Measurements from ENCODE around the gene DNAAF5. TPM values are rescaled to one million over a fixed set of nuclear protein-coding genes. Genes with fewer than 3 reads are reported as not detected.
"Not testable (repeated sequence)": the region's sequence is repeated elsewhere in the genome, so short reads cannot be mapped to it uniquely, and the experiment has no call there.

DNAAF5 gene
- polyA plus RNA-seq, 3 donors from 2014 or later = 0.45 to 1.4 (median 1.3) TPM

DNA sequence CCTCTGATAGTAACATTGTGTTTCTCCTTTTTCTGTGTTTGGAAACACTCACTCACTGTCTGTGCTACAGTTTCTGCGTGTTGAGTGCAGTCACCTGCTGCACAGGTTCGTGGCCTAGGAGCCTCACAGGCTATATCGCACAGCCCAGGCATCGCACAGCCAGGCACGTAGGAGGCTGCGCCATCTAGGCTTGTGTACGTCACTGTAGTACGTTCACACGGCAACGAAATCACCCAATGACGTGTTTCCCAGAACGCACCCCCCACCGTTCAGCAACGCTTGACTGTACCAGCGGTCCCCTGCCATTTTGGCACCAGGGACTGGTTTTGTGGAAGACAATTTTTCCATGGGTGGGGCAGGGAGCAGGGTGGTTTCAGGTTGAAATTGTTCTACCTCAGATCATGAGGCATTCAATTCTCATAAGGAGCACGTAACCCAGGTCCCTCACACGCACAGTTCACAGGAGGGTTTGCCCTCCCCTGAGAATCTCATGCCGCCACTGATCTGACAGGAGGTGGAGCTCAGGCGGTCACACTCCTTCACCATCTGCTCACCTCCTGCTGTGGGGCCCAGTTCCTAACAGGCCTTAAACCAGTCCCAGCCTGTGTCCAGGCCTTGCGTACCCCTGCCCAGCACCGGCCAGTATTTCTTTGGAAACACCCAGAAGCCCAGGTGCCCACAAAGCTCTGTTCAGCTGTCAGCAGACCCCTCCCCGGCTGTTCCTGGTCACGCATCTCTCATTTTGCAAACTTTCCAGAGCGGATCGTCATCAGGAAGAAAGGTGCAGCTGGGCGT, 23.8 kb downstream of the DNAAF5 start:
- peaks cover 0 to 2% (median 0%) of the 10 kb centered on the region in 3 donors for H3K27me3 Mint-ChIP-seq (ENCODE audit: low read depth in 3 of 3)
- no peak overlapping the region for H3K27ac Mint-ChIP-seq
- no peaks in the 10 kb centered on the region for H3K9me3 Mint-ChIP-seq
- no peak overlapping the region for H3K4me3 Mint-ChIP-seq
- peaks cover 0 to 1% of the 10 kb centered on the region in 2 donors for H3K4me1 Mint-ChIP-seq
- H3K36me3 Mint-ChIP-seq = peaks cover 1 to 13% (median 4%) of the 10 kb centered on the region in 3 donors
- DNase-seq = no peak

DNA sequence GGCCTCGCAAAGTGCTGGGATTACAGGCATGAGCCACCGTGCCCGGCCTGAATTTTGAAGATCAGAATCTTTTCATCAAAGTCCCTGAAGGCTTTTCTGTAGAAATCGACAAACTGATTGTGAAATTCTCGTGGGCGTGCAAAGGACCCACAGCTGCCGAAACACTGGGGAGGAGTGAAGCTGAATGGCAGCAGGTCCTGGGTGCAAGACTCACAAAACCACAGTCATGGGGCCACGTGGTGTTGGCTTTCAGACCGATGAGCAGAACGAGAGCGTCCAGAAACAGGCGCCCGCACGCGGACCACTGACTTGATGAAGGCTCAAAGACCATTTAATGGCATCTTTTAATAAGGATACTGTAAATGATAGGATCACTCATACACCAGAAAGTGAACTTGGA, 25.3 kb downstream of the DNAAF5 start:
- peaks cover 0 to 2% (median 0%) of the 10 kb centered on the region in 3 donors for H3K27me3 Mint-ChIP-seq (ENCODE audit: low read depth in 3 of 3)
- no peaks in the 10 kb centered on the region for H3K9me3 Mint-ChIP-seq
- H3K27ac Mint-ChIP-seq = no peak overlapping the region
- H3K4me3 Mint-ChIP-seq = no peak overlapping the region
- peaks cover 0 to 16% (median 6%) of the 10 kb centered on the region in 3 donors for H3K36me3 Mint-ChIP-seq
- DNase-seq = no peak
- peaks cover 0 to 1% of the 10 kb centered on the region in 2 donors for H3K4me1 Mint-ChIP-seq

DNA sequence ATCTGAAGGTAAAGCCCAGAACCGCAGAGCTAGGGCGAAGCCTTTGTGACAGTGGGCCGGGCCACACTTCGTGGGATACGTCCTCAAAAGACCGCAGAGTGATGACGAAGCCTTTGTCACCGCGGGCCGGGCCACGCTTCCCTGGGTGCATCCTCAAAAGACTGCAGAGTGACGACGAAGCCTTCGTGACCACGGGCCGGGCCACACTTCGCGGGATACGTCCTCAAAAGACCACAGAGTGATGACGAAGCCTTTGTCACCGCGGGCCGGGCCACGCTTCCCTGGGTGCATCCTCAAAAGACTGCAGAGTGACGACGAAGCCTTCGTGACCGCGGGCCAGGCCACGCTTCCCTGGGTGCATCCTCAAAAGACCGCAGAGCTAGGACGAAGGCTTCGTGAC, 25.8 kb downstream of the DNAAF5 start:
- not testable (repeated sequence) for H3K27me3 Mint-ChIP-seq (ENCODE audit: low read depth in 3 of 3); H3K27ac Mint-ChIP-seq; DNase-seq; H3K4me3 Mint-ChIP-seq; H3K4me1 Mint-ChIP-seq; H3K9me3 Mint-ChIP-seq
- peaks cover 0 to 16% (median 6%) of the 10 kb centered on the region in 3 donors for H3K36me3 Mint-ChIP-seq

DNA sequence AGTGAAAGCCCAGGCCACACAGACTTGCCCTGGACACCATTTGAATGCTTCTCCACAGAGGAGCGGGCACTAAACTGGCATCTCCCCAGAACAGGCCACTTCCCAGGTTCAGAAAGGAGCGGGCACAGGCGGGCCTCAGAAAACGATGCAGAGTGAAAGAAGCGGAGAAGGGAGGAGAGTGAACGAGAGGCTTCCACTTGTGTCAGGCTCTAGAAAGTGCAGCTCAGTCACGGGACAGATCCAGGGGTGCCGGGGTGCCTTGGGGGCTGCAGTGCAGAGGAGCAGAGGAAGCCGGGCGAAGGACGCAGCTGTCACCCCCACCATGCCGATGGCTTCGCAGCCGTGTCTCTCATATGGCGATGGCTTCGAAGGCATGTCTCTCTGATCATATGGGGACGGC, 26.7 kb downstream of the DNAAF5 start:
- H3K27ac Mint-ChIP-seq = no peak overlapping the region
- peaks cover 0 to 2% (median 0%) of the 10 kb centered on the region in 3 donors for H3K27me3 Mint-ChIP-seq (ENCODE audit: low read depth in 3 of 3)

DNA sequence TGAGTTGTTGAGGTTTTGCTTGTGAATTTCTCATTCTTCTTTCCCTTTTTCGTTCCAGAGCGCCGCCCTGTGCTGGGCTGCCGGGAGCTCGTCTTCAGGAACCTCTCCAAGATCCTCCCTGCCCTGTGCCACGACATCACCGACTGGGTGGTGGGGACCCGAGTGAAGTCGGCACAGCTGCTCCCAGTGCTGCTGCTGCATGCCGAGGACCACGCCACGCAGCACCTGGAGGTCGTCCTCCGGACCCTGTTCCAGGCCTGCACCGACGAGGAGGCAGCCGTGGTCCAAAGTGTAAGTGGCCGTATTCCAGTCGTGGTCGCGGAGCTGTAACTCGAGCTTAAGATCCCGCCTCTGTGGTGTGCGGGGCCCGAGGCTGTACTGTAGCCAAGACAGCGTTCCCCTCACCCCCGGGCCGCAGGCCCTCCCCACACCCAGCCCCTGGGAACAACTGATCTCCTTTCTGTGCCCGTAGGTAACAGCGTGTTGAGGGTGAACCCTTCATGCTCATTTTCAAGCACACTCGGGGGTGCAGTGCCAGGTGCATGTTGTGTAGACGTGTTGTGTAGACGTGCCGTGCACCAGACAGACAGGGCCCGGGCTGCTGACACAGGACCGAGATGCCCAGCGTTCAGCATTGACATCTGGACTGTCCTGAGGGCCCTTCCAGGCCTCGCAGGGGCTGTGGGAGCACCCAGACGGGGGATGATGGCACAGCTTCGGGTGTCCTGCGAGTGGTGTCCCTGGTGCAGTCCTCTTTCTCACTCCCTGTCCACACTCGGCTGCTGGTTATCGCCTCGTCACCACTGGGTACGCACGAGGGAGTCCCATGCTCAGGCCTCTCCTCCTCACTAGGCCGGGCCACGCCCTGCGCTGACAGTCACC, 28.3 kb downstream of the DNAAF5 start:
- peaks cover 0 to 2% (median 0%) of the 10 kb centered on the region in 3 donors for H3K27me3 Mint-ChIP-seq (ENCODE audit: low read depth in 3 of 3)
- H3K27ac Mint-ChIP-seq = no peak overlapping the region
- H3K4me3 Mint-ChIP-seq = no peak overlapping the region

More for the DNA sequence above, 26.7 kb downstream of the DNAAF5 start:
- Mint-ChIP-seq H3K9me3 (no peaks in the 10 kb centered on the region), H3K4me3 (no peak overlapping the region), H3K4me1 (no peaks in the 10 kb centered on the region), H3K36me3 (peaks cover 0 to 16% (median 9%) of the 10 kb centered on the region in 3 donors)
- DNase-seq = no peak

DNA sequence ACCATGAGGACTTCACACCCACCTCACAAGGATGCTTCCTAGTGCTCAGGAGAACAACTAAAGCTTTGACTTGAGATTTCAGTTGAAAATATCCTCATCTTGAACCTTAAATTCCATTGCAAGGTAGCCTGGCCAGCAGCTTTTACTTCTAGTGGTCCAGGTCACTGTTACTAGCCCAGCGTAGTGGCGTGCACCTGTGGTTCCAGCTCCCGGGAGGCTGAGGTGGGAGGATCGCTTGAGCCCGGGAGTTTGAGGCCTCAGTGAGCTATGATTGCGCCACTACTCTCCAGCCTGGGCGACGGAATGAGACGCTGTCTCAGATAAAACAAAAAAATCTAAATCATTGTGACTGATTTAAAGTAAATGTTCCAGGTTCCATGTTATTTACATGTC, 28.9 kb downstream of the DNAAF5 start:
- no peak overlapping the region for H3K27ac Mint-ChIP-seq
- H3K4me1 Mint-ChIP-seq = no peaks in the 10 kb centered on the region
- H3K9me3 Mint-ChIP-seq = no peaks in the 10 kb centered on the region
- no peak for DNase-seq
- H3K36me3 Mint-ChIP-seq = peaks cover 3 to 30% (median 15%) of the 10 kb centered on the region in 3 donors
- H3K27me3 Mint-ChIP-seq (ENCODE audit: low read depth in 3 of 3) = peaks cover 0 to 2% (median 0%) of the 10 kb centered on the region in 3 donors
- no peak overlapping the region for H3K4me3 Mint-ChIP-seq

More for the DNA sequence above, 28.3 kb downstream of the DNAAF5 start:
- Mint-ChIP-seq H3K9me3 (no peaks in the 10 kb centered on the region), H3K4me1 (no peaks in the 10 kb centered on the region), H3K36me3 (peaks cover 3 to 24% (median 15%) of the 10 kb centered on the region in 3 donors)
- DNase-seq = no peak

DNA sequence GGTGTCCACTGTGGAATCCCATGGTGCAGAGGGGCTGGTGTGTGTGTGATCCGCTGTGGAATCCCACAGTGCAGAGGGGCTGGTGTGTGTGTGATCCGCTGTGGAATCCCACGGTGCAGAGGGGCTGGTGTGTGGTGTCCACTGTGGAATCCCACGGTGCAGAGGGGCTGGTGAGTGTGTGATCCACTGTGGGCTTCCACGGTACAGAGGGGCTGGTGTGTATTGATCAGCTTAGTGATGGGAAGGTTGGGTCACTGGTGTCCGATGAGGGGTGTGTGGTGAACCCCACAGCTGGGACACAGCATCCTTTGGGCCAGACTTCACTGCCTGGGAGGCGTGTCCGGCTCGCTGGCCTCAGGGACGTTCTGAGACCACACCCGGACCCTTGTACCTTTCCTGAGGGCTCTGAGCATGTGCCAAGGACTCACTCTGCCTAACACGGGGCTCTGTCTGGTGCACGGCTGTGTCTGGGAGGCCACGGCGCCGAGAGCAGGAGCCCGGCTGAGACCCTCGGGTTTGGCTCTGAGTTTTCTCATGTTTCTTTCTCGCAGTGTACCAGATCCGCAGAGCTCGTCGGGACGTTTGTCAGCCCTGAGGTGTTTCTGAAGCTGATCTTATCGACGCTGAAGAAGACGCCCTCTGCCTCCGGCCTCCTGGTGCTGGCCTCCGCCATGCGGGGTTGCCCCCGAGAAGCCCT, 29.9 kb downstream of the DNAAF5 start:
- H3K36me3 Mint-ChIP-seq = peaks cover 3 to 30% (median 15%) of the 10 kb centered on the region in 3 donors
- no peaks in the 10 kb centered on the region for H3K4me1 Mint-ChIP-seq
- no peak overlapping the region for H3K4me3 Mint-ChIP-seq
- H3K27me3 Mint-ChIP-seq (ENCODE audit: low read depth in 3 of 3) = peaks cover 0 to 2% (median 2%) of the 10 kb centered on the region in 3 donors
- no peak overlapping the region for H3K27ac Mint-ChIP-seq
- H3K9me3 Mint-ChIP-seq = no peaks in the 10 kb centered on the region
- DNase-seq = no peak

DNA sequence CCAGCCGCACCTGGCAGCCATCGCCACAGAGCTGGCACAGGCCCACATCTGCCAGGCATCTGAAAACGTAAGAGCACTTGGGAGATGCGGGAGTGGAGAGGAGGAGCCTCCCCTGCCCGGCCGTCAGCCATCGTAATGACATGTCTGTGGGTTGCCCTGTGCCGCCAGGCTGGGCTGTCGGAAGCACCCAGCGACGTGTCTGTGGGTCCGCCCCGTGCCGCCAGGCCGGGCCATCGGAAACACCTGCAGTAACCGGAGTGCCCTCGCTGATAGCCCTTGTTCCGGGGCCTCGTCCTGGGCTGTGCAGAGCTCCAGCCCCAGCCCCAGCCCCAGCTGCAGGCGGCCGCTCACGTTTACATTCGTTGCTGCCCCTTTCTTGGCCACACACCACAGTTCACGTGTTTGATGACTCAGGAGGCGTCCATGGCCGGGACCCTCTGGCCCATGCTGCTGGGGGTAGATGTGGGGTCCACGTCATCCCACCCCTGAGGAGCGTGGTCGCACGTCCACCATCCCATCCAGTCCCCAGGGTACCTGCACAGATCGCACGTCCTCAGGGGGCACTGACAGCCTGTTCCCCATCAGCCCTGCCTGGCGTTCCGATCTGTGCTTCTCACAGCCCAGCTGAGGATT, 30.5 kb downstream of the DNAAF5 start:
- H3K4me3 Mint-ChIP-seq = no peak overlapping the region

DNA sequence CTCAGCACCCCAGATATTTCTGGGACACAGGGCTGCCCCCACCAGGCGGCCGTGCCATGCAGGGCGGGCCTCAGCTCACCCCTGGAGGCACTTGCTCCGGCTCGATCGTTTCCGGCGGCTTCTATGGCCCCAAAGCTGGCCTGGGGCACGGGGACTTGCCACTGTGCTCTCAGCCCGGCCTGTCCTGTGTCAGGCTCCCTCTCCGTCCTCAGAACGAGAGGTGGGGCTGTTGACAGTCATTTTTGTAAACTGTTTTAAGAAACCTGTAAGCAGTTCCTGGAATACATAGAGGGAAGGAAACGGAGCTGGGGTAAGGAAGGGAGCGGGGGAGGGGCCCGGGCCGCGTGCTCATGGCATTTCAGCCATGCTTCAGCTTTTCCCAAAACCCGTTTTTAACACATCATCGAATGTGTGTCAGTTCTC, 31.3 kb downstream of the DNAAF5 start:
- no peaks in the 10 kb centered on the region for H3K4me1 Mint-ChIP-seq
- H3K36me3 Mint-ChIP-seq = peaks cover 3 to 28% (median 12%) of the 10 kb centered on the region in 3 donors
- peaks cover 0 to 2% (median 0%) of the 10 kb centered on the region in 3 donors for H3K27me3 Mint-ChIP-seq (ENCODE audit: low read depth in 3 of 3)
- H3K4me3 Mint-ChIP-seq = no peak overlapping the region
- no peaks in the 10 kb centered on the region for H3K9me3 Mint-ChIP-seq
- H3K27ac Mint-ChIP-seq = no peak overlapping the region
- DNase-seq = no peak

More for the DNA sequence above, 30.5 kb downstream of the DNAAF5 start:
- H3K27ac Mint-ChIP-seq = no peak overlapping the region
- no peaks in the 10 kb centered on the region for H3K9me3 Mint-ChIP-seq
- H3K4me1 Mint-ChIP-seq = no peaks in the 10 kb centered on the region
- peaks cover 3 to 30% (median 12%) of the 10 kb centered on the region in 3 donors for H3K36me3 Mint-ChIP-seq
- no peak for DNase-seq
- H3K27me3 Mint-ChIP-seq (ENCODE audit: low read depth in 3 of 3) = peaks cover 0 to 2% (median 2%) of the 10 kb centered on the region in 3 donors

DNA sequence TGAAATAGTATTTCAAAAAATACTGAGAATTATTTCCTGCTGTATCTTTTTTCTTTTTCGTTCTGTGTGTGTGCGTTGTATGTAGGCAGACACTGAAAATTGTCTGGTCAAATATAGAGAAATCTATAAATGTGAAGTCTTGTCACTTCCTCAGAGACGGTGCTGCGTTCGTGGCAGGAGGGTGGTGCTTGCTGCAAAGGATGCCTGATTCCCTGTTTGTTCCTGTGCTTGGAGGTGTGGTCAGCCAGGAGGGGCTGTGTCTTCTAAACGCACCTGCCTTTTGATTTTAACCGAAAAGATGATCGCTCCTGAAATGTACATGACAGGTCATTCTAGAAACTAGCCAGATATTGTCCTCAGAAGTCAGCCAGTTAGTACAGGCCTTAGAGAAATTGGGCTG, 33.1 kb downstream of the DNAAF5 start:
- H3K27ac Mint-ChIP-seq = no peak overlapping the region
- no peaks in the 10 kb centered on the region for H3K9me3 Mint-ChIP-seq
- H3K36me3 Mint-ChIP-seq = peaks cover 3 to 21% (median 12%) of the 10 kb centered on the region in 3 donors
- no peak for DNase-seq
- H3K4me1 Mint-ChIP-seq = no peaks in the 10 kb centered on the region
- no peak overlapping the region for H3K4me3 Mint-ChIP-seq
- peaks cover 0 to 2% (median 0%) of the 10 kb centered on the region in 3 donors for H3K27me3 Mint-ChIP-seq (ENCODE audit: low read depth in 3 of 3)

DNA sequence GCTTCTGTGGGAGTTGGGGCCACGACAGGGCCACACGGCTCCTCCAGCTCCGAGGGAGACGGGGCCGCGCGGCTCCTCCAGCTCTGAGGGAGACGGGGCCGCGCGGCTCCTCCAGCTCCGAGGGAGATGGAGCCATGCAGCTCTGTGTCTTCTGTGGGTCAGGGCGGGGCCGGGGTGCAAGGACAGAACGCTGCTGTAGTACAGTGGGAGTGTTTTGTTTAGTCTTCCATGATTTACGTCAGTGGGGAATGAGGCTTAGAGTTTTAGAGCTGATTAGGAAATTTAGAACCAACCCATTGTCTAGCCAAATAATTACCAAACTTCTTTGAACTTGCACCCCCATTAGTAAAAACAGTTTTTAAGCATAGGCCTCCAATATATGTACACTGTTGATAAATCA, 33.5 kb downstream of the DNAAF5 start:
- H3K36me3 Mint-ChIP-seq = peaks cover 3 to 22% (median 12%) of the 10 kb centered on the region in 3 donors

DNA sequence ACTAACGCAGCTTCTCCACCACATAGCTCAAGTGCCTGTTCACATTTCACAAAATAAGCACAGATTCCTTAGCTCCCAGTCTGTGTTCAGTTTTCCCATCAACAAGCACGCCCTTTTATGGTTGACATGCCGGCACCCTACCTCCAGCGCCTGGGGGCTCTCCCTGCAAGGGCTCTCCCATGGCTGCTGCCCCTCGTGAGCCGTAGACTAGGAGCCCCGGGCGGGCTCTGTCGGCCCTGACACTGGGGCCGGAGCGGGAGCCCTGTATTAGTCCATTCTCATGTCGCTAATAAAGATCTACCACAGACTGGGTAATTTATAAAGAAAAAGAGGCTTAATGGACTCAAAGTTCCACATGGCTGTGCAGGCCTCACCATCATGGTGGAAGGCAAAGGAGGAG, 34.6 kb downstream of the DNAAF5 start:
- Mint-ChIP-seq H3K27me3 (ENCODE audit: low read depth in 3 of 3) (peaks cover 0 to 2% (median 0%) of the 10 kb centered on the region in 3 donors), H3K4me3 (no peak overlapping the region), H3K27ac (peak overlapping the region in 1 of 6 donors; percentile 22), H3K9me3 (no peaks in the 10 kb centered on the region), H3K4me1 (no peaks in the 10 kb centered on the region), H3K36me3 (peaks cover 3 to 22% (median 10%) of the 10 kb centered on the region in 3 donors)
- DNase-seq = no peak

More for the DNA sequence above, 33.5 kb downstream of the DNAAF5 start:
- H3K4me1 Mint-ChIP-seq = no peaks in the 10 kb centered on the region
- H3K27me3 Mint-ChIP-seq (ENCODE audit: low read depth in 3 of 3) = peaks cover 0 to 2% (median 0%) of the 10 kb centered on the region in 3 donors
- H3K9me3 Mint-ChIP-seq = no peaks in the 10 kb centered on the region
- no peak for DNase-seq
- no peak overlapping the region for H3K27ac Mint-ChIP-seq
- H3K4me3 Mint-ChIP-seq = no peak overlapping the region

DNA sequence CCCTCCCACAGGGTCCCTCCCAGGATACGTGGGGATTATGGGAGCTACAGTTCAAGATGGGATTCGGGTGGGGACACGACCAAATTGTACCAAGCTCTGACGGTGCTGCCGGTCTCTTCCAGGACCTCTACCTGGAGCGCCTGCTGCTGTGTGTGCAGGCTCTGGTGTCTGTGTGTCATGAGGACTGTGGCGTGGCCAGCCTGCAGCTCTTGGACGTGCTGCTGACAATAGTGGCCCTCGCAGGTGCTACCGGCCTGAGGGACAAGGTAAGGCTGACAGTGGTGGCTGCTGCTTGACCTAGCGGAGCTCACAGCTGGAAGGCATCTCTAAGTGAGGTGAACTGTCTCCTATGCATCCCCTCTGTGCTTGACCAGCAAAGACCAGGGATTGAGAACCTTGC, 35.1 kb downstream of the DNAAF5 start:
- no peaks in the 10 kb centered on the region for H3K4me1 Mint-ChIP-seq
- H3K9me3 Mint-ChIP-seq = no peaks in the 10 kb centered on the region
- peaks cover 0 to 2% (median 0%) of the 10 kb centered on the region in 3 donors for H3K27me3 Mint-ChIP-seq (ENCODE audit: low read depth in 3 of 3)
- H3K27ac Mint-ChIP-seq = peak overlapping the region in 1 of 6 donors; percentile 22
- H3K4me3 Mint-ChIP-seq = no peak overlapping the region
- DNase-seq = no peak
- peaks cover 3 to 25% (median 15%) of the 10 kb centered on the region in 3 donors for H3K36me3 Mint-ChIP-seq
